GM18868 (cell line): Measurements from ENCODE around the gene RGS4.
"Not testable (repeated sequence)": the region's sequence is repeated elsewhere in the genome, so short reads cannot be mapped to it uniquely, and the experiment has no call there.

ENCODE experiments used
- ATAC-seq: cut with Tn5 transposase; IDR thresholded peaks from one replicate; pipeline ENCODE4 v1.9.1; 2021; ENCODE audit warnings: mild to moderate bottlenecking, moderate library complexity; ENCODE audit not compliant: unreplicated experiment

RGS4 gene

GRCh38 chr1:163066686-163067085 lies 2.5 kb upstream of the RGS4 start:
- ATAC-seq: no peak

- ATAC-seq: no peak
Observed at GRCh38 chr1:163068716-163069115, 445 bp upstream of the RGS4 start.

GRCh38 chr1:163069655-163070277 lies 605 bp downstream of the RGS4 start:
- no peak for ATAC-seq

GRCh38 chr1:163071405-163072255 lies 2.5 kb downstream of the RGS4 start:
- ATAC-seq: peak; percentile 85

- no peak for ATAC-seq
Observed at GRCh38 chr1:163072658-163073057, 3.5 kb downstream of the RGS4 start.

GRCh38 chr1:163074004-163074403 lies 4.8 kb downstream of the RGS4 start:
- no peak for ATAC-seq

- ATAC-seq: no peak
Observed at GRCh38 chr1:163074716-163075284, 5.6 kb downstream of the RGS4 start.

GRCh38 chr1:163076044-163076443 lies 6.9 kb downstream of the RGS4 start:
- no peak for ATAC-seq

- ATAC-seq: no peak
Observed at GRCh38 chr1:163076446-163076845, 7.3 kb downstream of the RGS4 start.

GRCh38 chr1:163076981-163077761 lies 8.0 kb downstream of the RGS4 start:
- no peak for ATAC-seq

- no peak for ATAC-seq
Observed at GRCh38 chr1:163082971-163083370, 13.8 kb downstream of the RGS4 start.

- no peak for ATAC-seq
Observed at GRCh38 chr1:163083690-163084089, 14.5 kb downstream of the RGS4 start.

- ATAC-seq: no peak
Observed at GRCh38 chr1:163084330-163084729, 15.2 kb downstream of the RGS4 start.

- ATAC-seq: no peak
Observed at GRCh38 chr1:163085041-163085903, 16.1 kb downstream of the RGS4 start.

GRCh38 chr1:163085904-163086268 lies 16.7 kb downstream of the RGS4 start:
- ATAC-seq: no peak

GRCh38 chr1:163089117-163089516 lies 20.0 kb downstream of the RGS4 start:
- not testable (repeated sequence) for ATAC-seq

GRCh38 chr1:163090321-163090945 lies 21.3 kb downstream of the RGS4 start:
- no peak for ATAC-seq

- ATAC-seq: no peak
Observed at GRCh38 chr1:163093169-163093568, 24.0 kb downstream of the RGS4 start.

GRCh38 chr1:163093579-163093978 lies 24.4 kb downstream of the RGS4 start:
- no peak for ATAC-seq

- no peak for ATAC-seq
Observed at GRCh38 chr1:163094182-163094581, 25.0 kb downstream of the RGS4 start.
